Thyroid gland (tissue), 4 donors: ENCODE results near the gene CCNG1.

Experiments used
- CTCF ChIP-seq, 6 experiments: fragments of 200-600 bp in 3 of 6; fragments of 450-650 bp in 3 of 6; sonication (generic) in 3 of 6; IDR thresholded peaks; one replicate each; pipeline ENCODE4 v1.5.1; 2016 to 2019; ENCODE audit warnings: antibody characterized with exemption in 6 of 6, mild to moderate bottlenecking in 2 of 6, inconsistent platforms in 1 of 6, moderate library complexity in 1 of 6
- POLR2A ChIP-seq, 2 donors: fragments of 450-650 bp; IDR thresholded peaks; one replicate each; pipeline ENCODE4 v1.6.1; 2017; ENCODE audit warnings: antibody characterized with exemption in 2 of 2, mild to moderate bottlenecking in 2 of 2, moderate library complexity in 1 of 2

- TF ChIP-seq CTCF (IDR thresholded peaks at IDR 0.05): no peak
- TF ChIP-seq POLR2A (IDR thresholded peaks at IDR 0.05): no peak
Measured at GRCh38 chr5:163402007-163402406, 35.4 kb upstream of the CCNG1 start.
